HT1080 (cell line): ENCODE results near the gene CCRL2. TPM values are rescaled to one million over a fixed set of nuclear protein-coding genes. Genes with fewer than 3 reads are reported as not detected.
"Not testable (repeated sequence)": the region's sequence is repeated elsewhere in the genome, so short reads cannot be mapped to it uniquely, and the experiment has no call there.

Experiments
- DNase-seq: peaks from one replicate; pipeline ENCODE4 v3.0.0-alpha.2; 2015; ENCODE audit warnings: low read depth
- total RNA-seq: library from RNA; depleted of rRNA; stranded (reverse); fragments of >200 nt; shearing (Covaris generic); gene quantifications from 2 replicates; pipeline ENCODE4 v1.2.3, GENCODE V29; 2014

The CCRL2 gene
- total RNA-seq, 1 experiment from 2014 or later = 3.7 TPM

- no peak for DNase-seq
These were observed 21.1 kb downstream of the CCRL2 start for GRCh38 chr3:46427916-46428833.

DNA sequence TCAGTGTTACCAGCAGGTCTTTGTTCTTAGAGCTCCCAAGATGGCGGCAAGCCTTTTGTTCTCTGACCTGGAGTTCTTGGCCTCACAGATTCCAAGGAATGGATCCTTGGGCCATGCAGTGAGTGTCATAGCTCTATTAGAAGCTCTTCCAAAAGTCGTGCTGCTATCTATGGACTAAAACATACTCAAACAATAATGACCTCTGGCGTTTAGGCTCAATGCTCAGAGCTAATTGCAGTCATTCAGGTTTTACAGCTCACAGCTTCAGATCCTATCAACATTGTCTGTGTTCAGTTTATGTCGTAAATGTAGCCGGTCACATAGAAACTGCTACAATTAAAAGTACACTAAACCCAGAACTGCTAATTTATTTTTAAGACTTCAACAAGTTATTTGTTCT lies 22.2 kb downstream of the CCRL2 start:
- no peak for DNase-seq

DNA sequence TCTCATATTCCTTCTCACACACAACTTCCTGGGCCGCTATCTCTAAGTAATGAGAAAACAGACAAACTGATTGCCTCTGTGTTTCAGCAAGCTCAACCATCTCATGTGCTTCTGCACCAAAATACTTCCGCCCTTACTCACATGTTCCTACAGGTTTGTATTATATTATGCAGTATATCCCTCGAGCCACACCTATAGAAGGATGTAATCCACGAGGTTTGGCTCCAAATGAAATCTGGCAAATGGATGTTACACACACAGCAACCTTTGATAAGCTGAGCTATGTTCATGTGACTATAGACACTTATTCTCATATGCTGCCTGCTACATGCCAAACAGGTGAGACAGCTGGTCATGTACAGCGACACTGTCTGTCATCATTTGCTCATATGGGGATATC lies 22.6 kb downstream of the CCRL2 start:
- DNase-seq = no peak

GRCh38 chr3:46430879-46431278 lies 23.8 kb downstream of the CCRL2 start:
- DNase-seq = not testable (repeated sequence)

GRCh38 chr3:46431905-46432304 lies 24.8 kb downstream of the CCRL2 start:
- DNase-seq = not testable (repeated sequence)

- peak; percentile 56 for DNase-seq
These were observed 26.1 kb downstream of the CCRL2 start for GRCh38 chr3:46433118-46433517.

DNA sequence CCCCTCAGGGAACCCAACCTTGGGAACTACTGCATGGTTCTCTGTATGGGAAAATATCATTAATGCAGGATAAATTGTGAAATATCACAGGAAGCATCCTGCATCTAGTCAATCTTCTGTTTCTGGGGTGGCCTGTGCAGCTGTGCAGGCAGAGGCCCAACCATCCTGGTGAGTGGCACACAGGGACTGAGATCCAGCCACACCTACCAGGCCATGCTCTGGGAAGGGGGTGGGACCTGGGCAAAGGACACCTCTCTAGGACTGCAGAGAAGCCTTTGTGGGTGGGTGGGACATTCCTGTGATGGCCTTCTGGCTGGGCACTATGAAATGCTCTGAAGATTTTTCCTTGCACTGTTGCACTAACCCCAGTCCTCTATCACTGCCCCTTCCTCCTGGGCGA lies 26.8 kb downstream of the CCRL2 start:
- DNase-seq = no peak

- DNase-seq = no peak
These were observed 28.1 kb downstream of the CCRL2 start for GRCh38 chr3:46435081-46435726.

- DNase-seq = no peak
These were observed 31.8 kb downstream of the CCRL2 start for GRCh38 chr3:46438831-46439230.

- no peak for DNase-seq
These were observed 33.7 kb downstream of the CCRL2 start for GRCh38 chr3:46440531-46441294.

DNA sequence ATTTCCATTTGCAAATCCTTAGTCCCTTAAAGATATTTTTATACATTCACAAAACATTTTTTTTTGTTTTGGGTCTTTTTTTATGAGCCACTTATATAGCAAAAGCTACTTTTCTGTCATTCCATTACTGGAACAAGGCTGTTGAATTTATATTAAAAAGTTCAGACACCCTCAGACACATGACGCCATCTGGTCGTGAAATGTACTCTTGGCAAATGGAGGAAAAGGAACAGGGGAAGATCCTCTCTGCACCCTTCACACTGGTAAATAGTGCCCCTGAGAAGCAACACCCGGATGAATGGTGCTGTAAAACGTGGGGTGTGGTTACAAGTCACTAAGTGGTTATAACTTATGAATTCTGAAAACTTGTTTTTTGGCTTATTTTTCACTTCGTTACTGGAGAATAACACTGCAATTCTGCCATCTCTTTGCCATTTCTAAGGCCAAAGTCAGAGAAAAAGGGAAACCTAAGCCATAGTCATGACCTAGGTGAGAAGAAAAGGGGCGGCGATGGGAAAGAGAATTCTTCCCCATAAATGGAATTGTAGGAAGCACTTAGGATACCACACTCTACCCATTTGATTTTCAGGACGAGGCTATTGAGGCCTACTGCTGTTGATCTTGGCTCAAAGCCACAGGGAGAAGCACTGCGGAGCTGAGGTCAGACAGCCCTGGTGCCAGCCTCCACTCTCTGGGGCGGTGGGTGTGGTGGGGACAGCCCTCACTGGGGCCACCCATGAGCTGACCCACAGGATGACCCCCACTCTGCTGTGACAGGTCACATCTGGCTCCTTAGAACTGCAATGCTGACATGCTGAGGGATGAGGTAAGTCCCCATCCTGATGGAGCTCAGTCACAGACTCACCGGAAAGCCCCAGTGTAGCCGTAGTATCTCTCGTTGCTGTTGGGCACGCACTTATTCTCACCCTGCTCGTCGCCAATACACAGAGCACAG lies 35.8 kb downstream of the CCRL2 start:
- DNase-seq = peak; percentile 52

DNA sequence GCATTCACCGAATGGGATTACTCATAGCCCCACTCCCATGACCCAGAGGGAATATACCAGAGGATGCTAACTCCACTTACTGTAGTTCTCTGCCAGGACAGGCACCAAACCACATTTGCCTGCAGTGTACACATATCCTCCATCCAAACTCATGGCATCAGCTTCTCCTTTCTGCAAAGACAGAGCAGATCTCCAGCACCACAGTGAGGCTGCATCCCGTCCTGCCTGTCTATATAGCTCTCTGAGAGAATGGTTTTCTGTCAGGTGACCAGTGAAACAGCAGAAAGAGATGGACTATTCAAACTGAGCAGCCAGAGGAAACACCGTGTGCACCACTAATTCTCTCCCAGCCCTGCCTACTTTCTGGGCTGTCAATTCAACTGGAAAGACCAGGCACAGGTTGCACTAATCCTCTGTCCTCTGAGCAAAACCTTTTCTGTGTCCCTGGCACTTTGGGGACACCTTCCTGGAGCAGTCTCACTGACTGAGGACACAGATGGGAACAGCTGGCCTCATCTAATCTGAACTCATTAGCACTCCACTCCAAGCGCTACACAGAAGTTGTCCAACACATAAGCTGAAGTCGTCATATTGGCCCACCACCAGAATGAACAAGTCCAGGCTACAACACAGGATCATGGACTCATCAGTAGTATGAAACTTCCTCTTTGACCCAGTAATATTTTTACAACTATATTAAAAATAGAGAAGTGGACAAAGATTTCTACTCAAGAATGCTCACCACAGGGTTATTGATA lies 40.3 kb downstream of the CCRL2 start:
- peak; percentile 18 for DNase-seq

- no peak for DNase-seq
These were observed 41.7 kb downstream of the CCRL2 start for GRCh38 chr3:46448721-46449120.

DNA sequence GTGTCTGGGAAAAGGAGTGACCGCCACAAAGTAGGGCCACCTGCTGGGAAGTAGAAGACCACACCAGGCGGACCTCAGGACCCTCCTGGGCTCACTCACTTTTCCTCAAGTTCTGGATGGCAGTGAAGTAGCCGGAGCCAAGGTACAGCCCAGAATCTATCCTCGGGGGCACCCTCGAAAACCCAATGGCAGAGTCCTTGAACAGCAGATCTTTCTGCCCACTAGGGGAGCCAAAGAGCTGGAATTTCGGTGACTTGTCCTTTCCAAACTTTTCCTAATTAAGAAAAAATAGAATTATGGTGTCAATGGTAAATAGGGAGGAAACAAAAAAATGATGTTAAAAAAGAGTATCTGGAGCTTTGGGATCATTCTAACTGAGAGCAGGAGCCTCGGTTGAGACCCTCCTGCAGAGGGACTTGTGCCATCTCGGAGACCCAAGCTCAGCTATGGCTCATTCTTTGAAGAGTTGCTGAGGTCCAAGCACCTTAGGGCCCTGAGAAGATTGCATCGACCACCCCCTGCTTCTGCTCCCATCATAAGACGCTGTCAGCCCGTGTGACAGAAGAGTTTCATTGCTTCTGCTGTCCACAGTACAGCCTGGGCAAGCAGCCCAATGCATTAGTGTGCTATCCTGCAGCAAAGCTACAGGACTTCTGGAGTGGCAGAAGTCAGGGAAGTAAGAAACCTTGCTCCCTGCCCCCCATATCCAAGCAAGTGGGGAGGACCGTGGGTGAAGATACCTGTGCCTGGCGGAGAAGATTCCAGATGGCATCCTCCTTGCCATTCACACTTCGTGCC lies 42.9 kb downstream of the CCRL2 start:
- no peak for DNase-seq

DNA sequence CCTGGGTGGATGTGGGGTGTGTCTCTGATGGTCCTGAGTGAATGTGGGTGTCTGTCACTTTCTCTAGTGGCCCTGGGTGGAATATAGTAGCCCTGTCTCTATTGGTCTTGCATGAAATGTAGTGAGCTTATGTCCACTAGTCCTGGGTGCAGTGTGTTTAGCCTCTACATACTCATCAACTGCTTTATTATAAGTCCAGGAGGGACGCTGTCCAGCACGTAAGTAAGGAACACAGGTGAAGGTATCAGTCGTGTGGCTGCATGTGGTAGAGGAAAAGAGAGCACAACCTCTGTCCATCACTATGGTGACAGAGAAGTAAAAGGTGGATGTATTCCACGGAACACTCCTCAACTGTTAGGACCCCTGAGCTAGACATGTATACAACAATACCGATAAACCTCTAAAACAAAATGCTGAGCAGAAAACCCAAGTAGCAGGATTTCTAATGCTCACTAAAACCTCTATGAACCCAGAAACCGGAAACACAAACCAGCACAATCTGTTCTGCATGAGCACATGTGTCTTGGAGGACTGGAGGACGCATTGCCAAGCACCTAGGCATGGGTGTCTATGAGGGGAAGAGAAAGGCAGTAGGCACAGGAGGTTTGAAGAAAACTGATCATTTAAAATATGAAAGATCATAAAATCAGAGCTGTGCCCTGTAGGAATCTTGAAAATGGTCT lies 46.6 kb downstream of the CCRL2 start:
- DNase-seq = no peak

DNA sequence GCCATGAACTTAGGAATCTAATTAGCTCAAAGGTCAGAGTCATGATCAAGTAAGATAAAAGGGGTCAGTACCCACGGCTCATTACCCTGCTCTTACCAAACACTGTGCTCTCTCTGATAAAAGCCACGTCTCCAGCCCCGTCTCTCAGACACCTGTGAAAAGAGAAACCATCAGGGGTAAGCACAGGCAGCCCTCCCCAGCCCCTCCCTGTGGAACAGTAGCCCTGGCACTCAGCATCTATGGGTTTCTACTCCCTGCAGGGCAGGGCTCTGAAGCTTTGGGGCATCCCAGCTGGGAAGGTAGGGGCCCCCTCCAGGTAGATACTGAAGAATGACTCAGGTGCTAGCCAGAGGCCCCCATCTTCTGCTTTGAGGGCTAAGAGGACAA lies 47.1 kb downstream of the CCRL2 start:
- no peak for DNase-seq

DNA sequence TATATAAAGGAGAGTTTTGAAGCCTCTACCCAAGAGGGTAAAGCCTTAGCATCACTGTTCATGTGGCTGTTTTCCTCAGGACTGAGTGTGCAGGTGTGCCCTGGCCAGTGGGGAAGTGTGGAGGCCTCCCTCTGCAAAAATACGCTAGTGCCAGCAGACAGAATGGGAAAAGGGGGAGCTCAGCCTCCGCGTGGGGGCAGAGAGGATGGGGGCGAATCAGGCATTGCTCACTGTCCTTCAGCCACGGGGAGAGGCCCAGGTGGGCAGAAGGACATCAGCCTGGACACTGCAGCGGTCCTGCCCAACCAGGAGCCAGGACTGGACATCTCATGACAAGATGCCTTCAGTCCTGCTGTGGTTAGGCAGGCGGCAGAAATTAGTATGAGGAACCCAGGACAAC lies 47.5 kb downstream of the CCRL2 start:
- DNase-seq = no peak

- no peak for DNase-seq
These were observed 48.4 kb downstream of the CCRL2 start for GRCh38 chr3:46455231-46456115.
